NCI-H446 treated with DMSO at 0.1 percent for 48 hours (cell line): ENCODE data around the gene MAP3K2.

ENCODE experiments used
- DNase-seq: peaks from one replicate; lab custom pipeline; 2025; lab: John Stamatoyannopoulos, UW

The MAP3K2 gene

GRCh38 chr2:127348426-127349000 lies 39.3 kb downstream of the MAP3K2 start:
- no peak for DNase-seq

DNA sequence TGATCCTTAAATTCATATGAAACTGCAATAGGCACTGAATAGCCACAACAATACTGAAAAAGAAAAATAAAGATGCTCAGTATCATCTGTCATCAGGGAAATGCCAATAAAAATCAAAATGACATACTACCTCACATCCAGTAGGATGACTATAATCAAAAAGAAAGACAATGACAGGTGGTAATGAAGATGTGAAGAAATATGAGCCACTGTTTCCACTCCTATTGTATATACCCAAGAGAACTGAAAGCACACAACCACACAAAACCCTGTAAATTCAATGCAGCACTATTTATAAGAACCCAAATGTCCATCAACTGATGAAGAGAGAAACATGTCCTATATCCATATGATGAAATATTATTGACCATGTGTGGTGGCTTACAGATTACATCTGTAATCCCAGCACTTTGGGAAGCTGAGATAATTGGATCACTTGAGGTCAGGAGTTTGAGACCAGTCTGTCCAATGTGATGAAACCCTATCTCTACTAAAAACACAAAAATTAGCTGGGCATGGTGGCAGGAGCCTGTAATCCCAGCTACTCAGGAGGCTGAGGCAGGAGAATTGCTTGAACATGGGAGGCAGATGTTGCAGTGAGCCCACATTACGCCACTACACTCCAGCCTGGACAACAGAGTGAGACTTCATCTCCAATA lies 39.9 kb downstream of the MAP3K2 start:
- DNase-seq: no peak

DNA sequence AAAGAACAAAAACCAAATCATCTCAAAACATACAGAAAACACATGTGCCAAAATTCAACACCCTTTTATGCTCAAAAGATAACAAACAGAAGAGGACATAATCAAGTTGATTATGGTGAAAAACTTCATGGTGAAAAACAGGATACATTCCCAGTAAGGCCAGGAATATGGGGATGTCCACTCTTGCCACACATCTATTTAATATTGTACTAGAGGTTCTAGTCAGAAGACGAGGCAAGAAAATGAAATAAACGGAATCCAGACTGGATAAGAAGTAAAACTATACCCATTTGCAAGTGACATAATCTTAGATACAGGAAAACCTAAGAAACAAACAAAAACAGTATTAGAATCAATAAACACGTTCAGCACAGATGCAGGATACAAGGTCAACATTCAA lies 40.8 kb downstream of the MAP3K2 start:
- no peak for DNase-seq

- no peak for DNase-seq
Observed at GRCh38 chr2:127343277-127343676, 44.5 kb downstream of the MAP3K2 start.

- DNase-seq: no peak
Observed at GRCh38 chr2:127342101-127342500, 45.7 kb downstream of the MAP3K2 start.

DNA sequence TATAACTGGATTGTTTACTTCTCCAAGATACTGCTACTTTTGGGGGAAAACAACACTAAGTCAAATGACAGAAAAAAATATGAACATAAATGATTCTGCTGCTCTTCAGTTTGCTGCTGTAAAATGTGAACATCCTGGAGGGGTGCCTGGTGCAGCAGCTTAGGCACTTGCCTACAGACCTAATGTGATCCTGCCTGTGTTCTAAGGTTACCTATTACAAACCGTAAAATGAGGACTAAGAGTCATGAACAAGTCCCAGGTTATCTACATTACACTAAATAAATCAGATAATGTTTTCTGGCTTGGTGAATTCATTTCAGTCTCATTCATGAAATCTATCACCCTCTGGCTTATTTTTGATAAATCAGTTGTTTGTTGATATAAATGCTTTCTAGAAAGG lies 55.4 kb downstream of the MAP3K2 start:
- no peak for DNase-seq

- no peak for DNase-seq
Observed at GRCh38 chr2:127330753-127331152, 57.0 kb downstream of the MAP3K2 start.

GRCh38 chr2:127326289-127326945 lies 61.4 kb downstream of the MAP3K2 start:
- no peak for DNase-seq

GRCh38 chr2:127324635-127325034 lies 63.1 kb downstream of the MAP3K2 start:
- peak; percentile 42 for DNase-seq

DNA sequence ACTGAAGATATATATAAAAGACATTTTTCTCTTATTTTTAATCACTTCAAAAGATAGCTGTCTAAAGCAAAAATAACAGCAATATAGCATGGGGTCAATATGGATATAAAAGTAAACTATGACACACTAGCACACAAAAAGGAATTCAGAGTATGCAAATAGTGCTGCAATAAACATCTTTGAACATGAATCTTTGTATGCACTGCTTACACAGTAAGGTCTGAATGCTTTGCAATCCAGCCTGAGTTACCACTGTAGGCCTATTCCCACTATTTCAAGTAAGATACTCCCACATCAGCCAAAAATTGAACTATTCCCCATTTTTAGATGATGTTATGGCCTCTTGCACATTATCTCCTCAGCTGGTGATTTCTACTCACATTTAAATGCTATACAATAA lies 66.5 kb downstream of the MAP3K2 start:
- DNase-seq: no peak

DNA sequence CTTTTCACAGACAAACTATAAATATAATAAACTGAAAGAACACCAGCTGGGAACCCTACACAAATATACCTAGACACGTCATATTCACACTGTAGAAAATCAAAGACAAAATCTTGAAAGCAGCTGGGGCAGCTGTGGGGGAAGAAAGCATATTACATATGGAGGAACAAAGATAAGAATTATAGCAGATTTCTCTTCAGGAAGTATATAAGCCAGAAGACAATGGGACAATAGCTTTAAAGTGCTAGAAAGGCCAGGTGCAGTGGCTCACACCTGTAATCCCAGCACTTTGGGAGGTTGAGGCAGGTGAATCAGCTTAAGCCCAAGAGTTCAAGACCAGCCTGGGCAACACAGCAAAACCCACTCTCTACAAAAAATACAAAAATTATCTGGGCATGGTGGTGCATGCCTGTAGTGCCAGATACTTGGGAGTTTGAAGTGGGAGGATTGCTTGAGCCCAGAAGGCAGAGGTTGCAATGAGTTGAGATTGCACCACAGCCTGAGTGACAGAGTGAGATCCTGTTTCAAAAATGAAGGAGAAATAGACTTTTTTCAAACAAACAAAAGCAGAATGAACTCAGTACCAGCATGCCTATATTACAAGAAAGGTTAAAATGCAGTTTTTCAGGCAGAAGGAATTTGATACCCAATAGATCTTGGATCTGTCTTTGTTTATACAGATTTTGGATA lies 67.0 kb downstream of the MAP3K2 start:
- no peak for DNase-seq

DNA sequence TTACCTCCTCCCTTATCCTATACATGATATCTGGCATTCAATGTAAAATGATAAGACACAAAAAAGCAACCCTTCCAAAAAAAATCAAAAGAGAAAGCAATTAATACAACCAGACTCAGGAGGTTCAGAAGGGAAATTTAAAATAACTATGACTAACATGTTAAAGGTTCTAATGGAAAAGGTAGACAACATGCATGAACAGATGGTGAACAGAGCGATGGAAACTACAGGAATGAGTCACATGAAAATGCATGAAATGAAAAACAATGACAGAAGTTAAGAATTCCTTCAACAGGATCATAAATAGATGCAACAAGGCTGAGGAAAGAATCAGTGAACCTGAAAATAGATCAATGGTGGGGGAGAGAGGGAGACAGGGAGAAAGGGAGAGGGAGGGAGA lies 67.7 kb downstream of the MAP3K2 start:
- no peak for DNase-seq

DNA sequence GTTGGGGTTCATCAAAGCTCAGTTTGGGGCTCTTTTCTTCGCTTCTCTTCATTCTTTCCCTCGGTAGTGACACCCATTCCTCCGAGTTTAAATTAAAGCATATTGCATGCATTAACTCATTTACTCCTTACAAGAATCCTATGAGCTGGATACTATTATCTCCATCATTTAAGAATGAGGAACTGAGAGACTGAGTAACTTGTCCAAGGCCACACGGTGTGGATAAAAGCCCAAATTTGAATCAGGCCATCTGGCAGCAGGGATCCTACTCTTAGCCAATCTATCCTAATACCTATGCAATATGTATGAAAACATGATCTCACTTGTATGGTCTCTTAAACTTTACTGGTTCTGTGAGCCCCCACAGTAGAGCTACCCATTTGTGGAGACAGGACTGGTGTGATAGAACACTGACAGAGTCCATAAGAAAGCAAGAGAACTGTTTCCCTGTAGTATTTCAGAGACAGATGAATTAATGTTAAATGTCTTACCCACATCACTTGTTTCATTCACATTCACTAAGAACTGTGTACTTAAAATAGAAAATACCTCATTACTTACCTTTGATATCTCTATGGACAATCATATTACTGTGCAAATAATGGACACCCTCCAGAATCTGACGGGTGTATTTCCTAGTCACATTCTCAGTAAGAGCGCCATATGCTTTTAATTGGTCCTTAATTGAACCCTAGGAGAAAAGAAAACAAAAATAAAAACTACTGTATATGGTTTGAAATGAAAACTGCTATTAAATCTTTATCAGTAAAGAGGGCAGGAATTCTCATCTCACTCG lies 73.4 kb downstream of the MAP3K2 start:
- no peak for DNase-seq

DNA sequence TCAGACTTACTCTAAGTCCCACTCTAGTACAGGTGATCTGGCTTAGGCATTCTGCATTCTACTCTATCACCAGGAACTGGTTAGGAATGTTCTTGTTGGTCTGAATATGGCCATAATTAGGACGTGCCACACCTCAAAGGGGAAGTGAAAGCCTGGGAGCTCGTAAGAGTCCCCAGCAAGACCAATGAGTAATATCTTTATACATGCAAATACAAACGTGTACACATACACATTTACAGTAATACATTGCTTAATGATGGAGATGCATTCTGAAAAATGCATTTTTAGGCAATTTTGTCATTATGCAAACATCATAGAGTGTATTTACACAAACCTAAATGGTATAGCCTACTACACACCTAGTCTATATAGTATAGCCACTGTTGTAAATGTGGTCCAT lies 74.4 kb downstream of the MAP3K2 start:
- no peak for DNase-seq

DNA sequence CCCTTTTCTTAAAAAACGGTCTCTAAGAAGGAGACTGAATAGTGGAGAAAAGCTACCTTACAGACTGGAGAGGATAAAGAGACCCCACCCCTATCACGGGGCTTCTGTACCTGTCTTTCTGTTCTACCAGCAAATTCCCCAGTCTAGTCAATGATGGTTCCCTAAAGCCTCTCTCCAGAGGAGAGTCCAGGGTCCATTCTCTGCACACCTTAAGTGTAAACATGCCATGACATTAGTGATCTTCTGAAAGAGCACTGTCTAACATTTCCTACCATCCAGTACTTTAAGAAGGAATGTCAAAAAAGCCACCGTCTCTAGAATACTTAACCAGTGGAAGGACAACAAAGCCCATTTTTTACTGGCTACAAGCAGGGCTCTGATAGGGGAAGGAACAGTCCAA lies 76.8 kb downstream of the MAP3K2 start:
- no peak for DNase-seq

- DNase-seq: no peak
Observed at GRCh38 chr2:127309468-127309867, 78.3 kb downstream of the MAP3K2 start.

DNA sequence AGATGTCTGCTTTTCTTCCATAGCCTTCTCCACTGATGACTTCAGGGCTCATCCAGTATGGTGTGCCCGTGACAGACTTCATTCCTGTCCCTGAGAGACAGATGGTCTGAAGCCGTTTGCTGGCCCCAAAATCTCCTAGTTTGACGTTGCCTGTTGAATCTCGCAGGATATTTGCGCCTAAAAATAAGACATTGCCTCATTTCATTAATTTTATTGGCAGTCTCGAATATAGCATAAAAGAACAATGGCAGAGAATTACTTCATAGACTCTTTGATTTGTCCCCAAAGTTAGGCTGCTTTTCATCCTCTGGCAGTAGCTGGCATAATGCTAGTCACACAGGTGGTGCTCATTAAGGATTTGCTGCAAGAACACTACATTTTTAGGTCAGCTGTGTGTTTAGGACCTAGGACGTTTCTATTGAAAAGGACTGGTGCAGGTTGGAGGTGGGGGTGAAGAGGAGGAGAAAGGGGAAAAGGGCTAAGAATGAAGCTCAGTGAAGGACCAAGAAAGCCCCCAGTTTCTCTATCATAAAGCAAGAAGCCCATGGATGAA lies 79.1 kb downstream of the MAP3K2 start:
- DNase-seq: no peak

DNA sequence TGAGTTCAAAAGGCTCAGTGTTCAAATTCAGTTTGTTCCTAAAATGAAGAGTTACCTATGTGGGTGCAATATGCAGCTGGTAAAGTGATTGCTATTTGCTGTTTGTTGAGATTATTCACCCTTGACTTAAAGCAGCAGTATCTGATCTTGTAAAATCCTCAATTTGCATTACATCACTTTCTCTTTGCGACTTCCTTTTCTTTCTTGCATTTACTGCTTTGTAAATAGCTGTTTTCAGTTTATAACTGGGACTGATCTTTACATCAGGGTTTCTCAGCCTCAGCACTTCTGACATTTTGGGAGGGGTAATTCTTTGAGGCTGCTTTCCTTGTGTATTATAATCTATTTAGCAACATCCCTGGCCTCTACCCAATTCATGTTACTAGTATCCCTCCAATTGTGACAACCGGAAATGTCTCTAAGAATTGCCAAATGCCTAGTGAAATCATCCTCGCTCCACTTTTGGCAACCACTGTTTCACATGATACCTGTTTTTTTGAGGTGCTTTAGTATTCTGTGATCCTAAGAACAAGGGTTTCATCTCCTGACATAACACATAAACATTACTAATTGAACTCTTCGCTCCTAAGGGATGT lies 81.7 kb downstream of the MAP3K2 start:
- DNase-seq: no peak

GRCh38 chr2:127302168-127302567 lies 85.6 kb downstream of the MAP3K2 start:
- no peak for DNase-seq

- DNase-seq: peak; percentile 59
Observed at GRCh38 chr2:127293748-127294562, 93.8 kb downstream of the MAP3K2 start, which contains the start of gene ERCC3. TSS of gene ERCC3 (minus strand) at chr2:127294144. CDS start at chr2:127294081, 63 bp downstream.

GRCh38 chr2:127293386-127293747 lies 94.4 kb downstream of the MAP3K2 start:
- no peak for DNase-seq
